Upper lobe of right lung (tissue), 1 donor: Measurements from ENCODE around the gene SMYD5. TPM values are rescaled to one million over a fixed set of nuclear protein-coding genes. Genes with fewer than 3 reads are reported as not detected.
A peak's percentile ranks its signal among the peaks of the same experiment; 100 is the strongest.
"Not testable (repeated sequence)": the region's sequence is repeated elsewhere in the genome, so short reads cannot be mapped to it uniquely, and the experiment has no call there.

Experiments used
- ATAC-seq: fragments of 200-7000 bp; cut with Tn5 transposase; one replicate; pipeline ENCODE4 v1.9.1; 2020; ENCODE audit warnings: mild to moderate bottlenecking, moderate library complexity
- DNase-seq: peaks from one replicate; pipeline ENCODE4 v3.0.0-alpha.2; 2020
- H3K27ac ChIP-seq: fragments of 200-600 bp; one replicate; pipeline ENCODE4 v1.8.0; 2022
- H3K27me3 ChIP-seq: fragments of 200-600 bp; one replicate; pipeline ENCODE4 v1.8.0; 2022; ENCODE audit warnings: mild to moderate bottlenecking
- H3K36me3 ChIP-seq: fragments of 200-600 bp; one replicate; pipeline ENCODE4 v1.8.0; 2022
- H3K4me1 ChIP-seq: fragments of 200-600 bp; one replicate; pipeline ENCODE4 v1.8.0; 2022
- H3K4me3 ChIP-seq: fragments of 200-600 bp; one replicate; pipeline ENCODE4 v1.8.0; 2022; ENCODE audit warnings: mild to moderate bottlenecking
- H3K9me3 ChIP-seq: fragments of 200-600 bp; one replicate; pipeline ENCODE4 v1.8.0; 2022
- intact Hi-C: fragments of 100-400 bp; cut with DNase I; formaldehyde crosslinking; loops from one replicate; pipeline ENCODE4 v1.11.0; 2022
- total RNA-seq: library from RNA; stranded (reverse); fragmentation: NEBNext Ultra II Directional; extraction: Animal tissue kit (Norgen Biotek cat#: 25700); gene quantifications from one replicate; pipeline ENCODE4 v1.2.1, GENCODE V29; 2021
- TF ChIP-seq, protein P1 (sequence below): fragments of 200-600 bp; IDR thresholded peaks from one replicate; pipeline ENCODE4 v1.8.0; 2022; ENCODE audit warnings: antibody characterized with exemption
- donor health status: DM: no; HTN: yes; CAD: no; lungs with severe emphysema.

Gene SMYD5
- total RNA-seq, 1 donor from 2014 or later = 16.8 TPM

DNA sequence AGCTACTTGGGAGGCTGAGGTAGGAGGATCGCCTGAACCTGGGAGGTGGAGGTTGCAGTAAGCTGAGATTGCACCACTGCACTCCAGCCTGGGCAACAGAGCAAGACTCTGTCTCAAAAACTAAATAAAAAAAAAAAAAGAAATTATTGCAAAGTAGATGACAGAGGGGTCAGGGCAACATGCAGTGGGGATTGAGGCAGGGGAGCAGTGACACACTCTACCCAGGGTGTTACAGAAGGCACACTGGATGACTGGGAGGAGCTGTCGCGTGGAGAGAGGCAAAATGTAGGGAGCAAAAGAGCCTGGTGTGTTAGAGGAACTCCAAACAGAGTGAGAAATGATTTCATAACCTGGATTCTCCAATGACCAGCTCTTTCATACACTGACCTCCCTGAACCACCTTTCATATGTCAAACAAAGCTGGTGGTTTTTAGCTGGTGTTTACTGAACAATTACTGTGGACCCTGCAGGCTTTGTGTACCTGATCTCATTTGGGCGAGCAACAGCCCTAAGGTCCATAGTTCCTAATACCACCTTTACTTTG is 48.1 kb downstream of the SMYD5 start:
- ATAC-seq = no peak
- no peak overlapping the region for H3K27ac ChIP-seq

DNA sequence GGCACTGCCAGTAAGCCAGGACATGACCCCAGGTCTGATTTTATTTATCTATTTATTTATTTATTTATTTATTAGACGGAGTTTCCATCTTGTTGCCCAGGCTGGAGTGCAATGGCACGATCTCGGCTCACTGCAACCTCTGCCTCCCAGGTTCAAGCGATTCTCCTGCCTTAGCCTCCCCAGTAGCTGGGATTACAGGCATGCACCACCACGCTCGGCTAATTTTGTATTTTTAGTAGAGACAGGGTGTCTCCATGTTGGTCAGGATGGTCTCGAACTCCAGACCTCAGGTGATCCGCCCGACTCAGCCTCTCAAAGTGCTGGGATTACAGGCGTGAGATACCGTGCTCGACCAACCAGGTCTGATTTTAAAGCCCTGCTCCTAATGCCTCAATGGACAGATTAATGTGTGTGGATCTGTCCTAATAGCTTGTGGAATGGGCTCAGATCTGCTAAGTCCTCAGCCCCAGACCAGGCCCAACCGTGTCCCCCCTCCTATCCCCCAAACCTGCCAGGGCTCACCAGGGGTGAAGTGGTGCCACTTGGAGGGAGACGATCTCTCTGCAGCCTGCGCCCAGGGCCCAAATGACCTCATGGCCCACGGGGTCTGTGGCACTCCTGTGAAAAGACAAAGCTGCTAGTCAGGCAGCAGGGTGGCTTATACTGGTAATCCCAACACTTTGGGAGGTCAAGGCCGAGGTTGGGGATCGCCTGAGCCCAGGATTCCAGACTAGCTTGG is 48.8 kb downstream of the SMYD5 start:
- intact Hi-C loops, H3K4me1 ChIP-seq, ATAC-seq, H3K9me3 ChIP-seq, H3K27ac ChIP-seq, H3K36me3 ChIP-seq, H3K4me3 ChIP-seq: not testable (repeated sequence)
- peaks cover 10% of the 10 kb centered on the region for H3K27me3 ChIP-seq
- peak; percentile 30 for DNase-seq

More for the DNA sequence above, 48.1 kb downstream of the SMYD5 start:
- Histone ChIP-seq H3K4me1 (no peaks in the 10 kb centered on the region), H3K27me3 (peaks cover 9% of the 10 kb centered on the region), H3K36me3 (no peaks in the 10 kb centered on the region), H3K9me3 (no peaks in the 10 kb centered on the region), H3K4me3 (no peak overlapping the region)
- DNase-seq = no peak
- intact Hi-C loops = no loop called here
- TF ChIP-seq, protein P1, sequence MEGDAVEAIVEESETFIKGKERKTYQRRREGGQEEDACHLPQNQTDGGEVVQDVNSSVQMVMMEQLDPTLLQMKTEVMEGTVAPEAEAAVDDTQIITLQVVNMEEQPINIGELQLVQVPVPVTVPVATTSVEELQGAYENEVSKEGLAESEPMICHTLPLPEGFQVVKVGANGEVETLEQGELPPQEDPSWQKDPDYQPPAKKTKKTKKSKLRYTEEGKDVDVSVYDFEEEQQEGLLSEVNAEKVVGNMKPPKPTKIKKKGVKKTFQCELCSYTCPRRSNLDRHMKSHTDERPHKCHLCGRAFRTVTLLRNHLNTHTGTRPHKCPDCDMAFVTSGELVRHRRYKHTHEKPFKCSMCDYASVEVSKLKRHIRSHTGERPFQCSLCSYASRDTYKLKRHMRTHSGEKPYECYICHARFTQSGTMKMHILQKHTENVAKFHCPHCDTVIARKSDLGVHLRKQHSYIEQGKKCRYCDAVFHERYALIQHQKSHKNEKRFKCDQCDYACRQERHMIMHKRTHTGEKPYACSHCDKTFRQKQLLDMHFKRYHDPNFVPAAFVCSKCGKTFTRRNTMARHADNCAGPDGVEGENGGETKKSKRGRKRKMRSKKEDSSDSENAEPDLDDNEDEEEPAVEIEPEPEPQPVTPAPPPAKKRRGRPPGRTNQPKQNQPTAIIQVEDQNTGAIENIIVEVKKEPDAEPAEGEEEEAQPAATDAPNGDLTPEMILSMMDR = no peak

DNA sequence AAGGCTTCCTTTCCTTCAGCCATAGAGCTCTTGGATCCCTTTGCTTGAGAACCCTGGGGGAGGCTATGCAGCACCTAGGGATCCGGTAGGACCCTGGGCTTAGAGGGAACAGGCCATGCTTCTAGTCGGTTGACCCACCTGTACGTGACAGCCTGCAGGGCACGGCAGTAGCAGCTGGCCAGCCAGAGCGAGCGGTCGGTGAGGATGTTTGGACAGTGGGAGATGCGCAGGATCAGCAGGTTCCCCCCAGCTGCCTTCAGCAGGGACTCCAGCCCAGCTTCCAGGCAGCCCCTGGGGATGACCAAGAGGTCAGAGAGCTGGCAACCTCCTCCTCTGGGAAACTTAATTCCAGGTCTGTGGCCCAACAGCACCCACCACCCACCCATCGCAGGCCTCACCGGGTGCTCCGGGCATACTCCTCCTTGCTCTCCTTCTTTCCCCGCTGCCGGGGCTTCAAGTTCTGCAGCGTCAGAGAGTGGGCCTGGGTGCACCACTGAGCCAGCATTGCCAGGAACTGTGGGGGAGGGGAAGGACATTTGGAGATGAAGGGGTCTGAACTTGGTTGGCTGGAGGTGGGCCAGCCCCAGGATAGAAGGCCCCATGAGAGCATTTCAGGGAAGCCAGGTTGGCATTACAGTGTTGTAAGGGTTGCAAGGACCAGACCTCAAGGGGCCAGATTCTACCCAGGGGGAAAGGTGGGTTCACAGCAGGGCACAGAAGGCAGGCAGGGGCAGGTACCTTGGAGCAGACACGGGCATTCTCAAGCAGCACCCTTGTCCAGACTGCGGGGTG is 49.7 kb downstream of the SMYD5 start:
- TF ChIP-seq, protein P1 = no peak
- Histone ChIP-seq H3K27me3 (peaks cover 19% of the 10 kb centered on the region), H3K4me1 (no peaks in the 10 kb centered on the region), H3K27ac (no peak overlapping the region), H3K36me3 (no peaks in the 10 kb centered on the region), H3K4me3 (no peak overlapping the region), H3K9me3 (no peaks in the 10 kb centered on the region)
- DNase-seq (peak; percentile 54), ATAC-seq (no peak)
- intact Hi-C loops = no loop called here

DNA sequence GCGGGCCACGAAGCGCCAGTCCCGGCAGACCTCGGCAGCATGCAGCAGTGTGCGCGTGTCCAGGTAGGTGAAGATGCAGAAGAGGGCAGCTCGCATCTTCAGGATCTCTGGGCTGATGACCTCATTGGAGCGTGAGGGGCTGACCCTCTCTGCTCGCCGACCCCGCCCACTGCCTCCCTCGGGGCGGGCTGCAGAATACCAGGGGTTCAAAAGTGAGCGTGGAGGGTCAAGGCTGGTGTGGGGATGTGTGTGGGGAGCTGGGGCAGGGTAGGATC is 50.2 kb downstream of the SMYD5 start:
- H3K36me3 ChIP-seq = no peaks in the 10 kb centered on the region
- no peak overlapping the region for H3K27ac ChIP-seq
- ATAC-seq = no peak
- no peak overlapping the region for H3K4me3 ChIP-seq
- no peaks in the 10 kb centered on the region for H3K9me3 ChIP-seq
- intact Hi-C loops = no loop called here
- H3K4me1 ChIP-seq = no peaks in the 10 kb centered on the region
- H3K27me3 ChIP-seq = peaks cover 22% of the 10 kb centered on the region
- TF ChIP-seq, protein P1 = no peak
- DNase-seq = peak; percentile 40

DNA sequence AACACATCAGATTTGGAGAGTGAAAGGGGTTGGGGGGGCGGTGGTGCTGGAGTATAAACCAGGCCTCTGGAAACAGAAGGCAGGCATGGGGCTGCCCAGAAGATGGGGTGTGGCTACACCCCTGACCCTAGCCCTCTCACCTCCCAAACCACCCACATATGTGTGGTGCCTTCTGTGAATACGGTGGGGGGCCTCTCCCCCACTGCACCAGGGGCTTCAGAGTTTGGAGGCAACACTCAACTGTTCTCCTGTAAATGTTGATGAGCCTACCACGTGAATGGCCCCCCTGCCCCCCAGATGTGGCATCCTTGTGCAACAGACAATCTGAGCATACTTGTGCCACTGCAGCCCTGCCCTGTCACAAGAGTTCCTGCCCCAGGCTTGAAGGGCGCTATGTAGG is 50.7 kb downstream of the SMYD5 start:
- no peaks in the 10 kb centered on the region for H3K9me3 ChIP-seq
- H3K4me3 ChIP-seq = no peak overlapping the region
- no peaks in the 10 kb centered on the region for H3K36me3 ChIP-seq
- DNase-seq = peak; percentile 46
- H3K4me1 ChIP-seq = no peaks in the 10 kb centered on the region
- no peak overlapping the region for H3K27ac ChIP-seq
- no peak for ATAC-seq
- intact Hi-C loops = no loop called here
- peaks cover 25% of the 10 kb centered on the region for H3K27me3 ChIP-seq
- TF ChIP-seq, protein P1 = no peak
